GM19324 (cell line): ENCODE data around the gene FKBP2.
A peak's percentile ranks its signal among the peaks of the same experiment; 100 is the strongest.

Experiments used
- ATAC-seq: cut with Tn5 transposase; IDR thresholded peaks from one replicate; pipeline ENCODE4 v1.9.1; 2021; ENCODE audit warnings: mild to moderate bottlenecking, moderate library complexity; ENCODE audit not compliant: unreplicated experiment, low FRiP score

Gene FKBP2

GRCh38 chr11:64232182-64232966 lies 8.5 kb upstream of the FKBP2 start:
- ATAC-seq, result no peak

GRCh38 chr11:64232967-64233315 lies 8.0 kb upstream of the FKBP2 start:
- no peak for ATAC-seq

- peak; percentile 27 for ATAC-seq
These were observed 6.8 kb upstream of the FKBP2 start, which contains the start of gene VEGFB for GRCh38 chr11:64233913-64234586. Gene VEGFB, plus strand, starts transcription at chr11:64234584. Its CDS starts 250 bp downstream, at chr11:64234834.

GRCh38 chr11:64234647-64235379 lies 6.1 kb upstream of the FKBP2 start:
- peak; percentile 22 for ATAC-seq

GRCh38 chr11:64235437-64236161 lies 5.3 kb upstream of the FKBP2 start:
- no peak for ATAC-seq

- ATAC-seq, result no peak
These were observed 3.4 kb upstream of the FKBP2 start for GRCh38 chr11:64237484-64237951.

GRCh38 chr11:64238076-64238475 lies 2.8 kb upstream of the FKBP2 start:
- no peak for ATAC-seq

GRCh38 chr11:64238999-64239398 lies 1.9 kb upstream of the FKBP2 start:
- no peak for ATAC-seq

- ATAC-seq, result no peak
These were observed 1.0 kb upstream of the FKBP2 start for GRCh38 chr11:64239662-64240434.

GRCh38 chr11:64241241-64241490 lies 271 bp downstream of the FKBP2 start:
- ATAC-seq, result peak; percentile 71

GRCh38 chr11:64241491-64242374 lies 838 bp downstream of the FKBP2 start:
- ATAC-seq, result peak; percentile 6

GRCh38 chr11:64243236-64243854 lies 2.5 kb downstream of the FKBP2 start:
- ATAC-seq, result no peak

- no peak for ATAC-seq
These were observed 3.2 kb downstream of the FKBP2 start for GRCh38 chr11:64244107-64244506.

GRCh38 chr11:64244966-64245365 lies 4.1 kb downstream of the FKBP2 start:
- ATAC-seq, result no peak

GRCh38 chr11:64245401-64245796 lies 4.5 kb downstream of the FKBP2 start:
- ATAC-seq, result no peak

GRCh38 chr11:64245797-64246620 lies 5.1 kb downstream of the FKBP2 start:
- ATAC-seq, result no peak

- peak; percentile 16 for ATAC-seq
These were observed 5.7 kb downstream of the FKBP2 start for GRCh38 chr11:64246621-64246870.
